ENCODE data around the gene ELOA. TPM values are rescaled to one million over a fixed set of nuclear protein-coding genes. Genes with fewer than 3 reads are reported as not detected.

Gene ELOA
- total and polyA plus RNA-seq, 2 experiments from 2014 or later = 49.1 to 57.7 TPM

- TF ChIP-seq STAT1 (IDR thresholded peaks at IDR 0.05; ENCODE audit: unreplicated experiment) = no peak
- TF ChIP-seq, protein P1, sequence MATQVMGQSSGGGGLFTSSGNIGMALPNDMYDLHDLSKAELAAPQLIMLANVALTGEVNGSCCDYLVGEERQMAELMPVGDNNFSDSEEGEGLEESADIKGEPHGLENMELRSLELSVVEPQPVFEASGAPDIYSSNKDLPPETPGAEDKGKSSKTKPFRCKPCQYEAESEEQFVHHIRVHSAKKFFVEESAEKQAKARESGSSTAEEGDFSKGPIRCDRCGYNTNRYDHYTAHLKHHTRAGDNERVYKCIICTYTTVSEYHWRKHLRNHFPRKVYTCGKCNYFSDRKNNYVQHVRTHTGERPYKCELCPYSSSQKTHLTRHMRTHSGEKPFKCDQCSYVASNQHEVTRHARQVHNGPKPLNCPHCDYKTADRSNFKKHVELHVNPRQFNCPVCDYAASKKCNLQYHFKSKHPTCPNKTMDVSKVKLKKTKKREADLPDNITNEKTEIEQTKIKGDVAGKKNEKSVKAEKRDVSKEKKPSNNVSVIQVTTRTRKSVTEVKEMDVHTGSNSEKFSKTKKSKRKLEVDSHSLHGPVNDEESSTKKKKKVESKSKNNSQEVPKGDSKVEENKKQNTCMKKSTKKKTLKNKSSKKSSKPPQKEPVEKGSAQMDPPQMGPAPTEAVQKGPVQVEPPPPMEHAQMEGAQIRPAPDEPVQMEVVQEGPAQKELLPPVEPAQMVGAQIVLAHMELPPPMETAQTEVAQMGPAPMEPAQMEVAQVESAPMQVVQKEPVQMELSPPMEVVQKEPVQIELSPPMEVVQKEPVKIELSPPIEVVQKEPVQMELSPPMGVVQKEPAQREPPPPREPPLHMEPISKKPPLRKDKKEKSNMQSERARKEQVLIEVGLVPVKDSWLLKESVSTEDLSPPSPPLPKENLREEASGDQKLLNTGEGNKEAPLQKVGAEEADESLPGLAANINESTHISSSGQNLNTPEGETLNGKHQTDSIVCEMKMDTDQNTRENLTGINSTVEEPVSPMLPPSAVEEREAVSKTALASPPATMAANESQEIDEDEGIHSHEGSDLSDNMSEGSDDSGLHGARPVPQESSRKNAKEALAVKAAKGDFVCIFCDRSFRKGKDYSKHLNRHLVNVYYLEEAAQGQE (IDR thresholded peaks at IDR 0.05; ENCODE audit: unreplicated experiment) = no peak
- no peak for TF ChIP-seq ZNF114 (CRISPR knock-in tag; IDR thresholded peaks at IDR 0.05)
- TF ChIP-seq EZH2 (IDR thresholded peaks at IDR 0.05; ENCODE audit: low read depth, unreplicated experiment) = no peak
These were observed 16.6 kb upstream of the ELOA start (continued) for GRCh38 chr1:23726686-23727085.

- Mint-ChIP-seq H3K36me3 (ENCODE audit: low read depth) (0 out of 3 replicates have a peak, but pooled peaks cover 6% of the 10 kb centered on the region), H3K27ac (0 out of 2 replicates have a peak overlapping the region, but pooled peaks have one; percentile 26)
These were observed 15.9 kb upstream of the ELOA start for GRCh38 chr1:23727362-23727811.

More at GRCh38 chr1:23727362-23727811, 15.9 kb upstream of the ELOA start:
- Histone ChIP-seq H2AFZ (no peak overlapping the region), H3K4me3 (no peak overlapping the region), H3K4me2 (no peak overlapping the region), H3K36me3 (ENCODE audit: insufficient read depth) (no peaks in the 10 kb centered on the region), H4K20me1 (replicated peaks; ENCODE audit: insufficient read depth) (peaks cover 22% of the 10 kb centered on the region), H3K4me1 (ENCODE audit: insufficient read depth) (0 out of 2 replicates have a peak, but pooled peaks cover 3% of the 10 kb centered on the region), H3K79me2 (replicated peaks; ENCODE audit: insufficient read depth) (peaks cover 9% of the 10 kb centered on the region), H3K27ac (ENCODE audit: low read depth) (no peak overlapping the region), H3K9me2 (ENCODE audit: insufficient read depth) (0 out of 2 replicates have a peak, but pooled peaks cover 1% of the 10 kb centered on the region), H3F3A (replicated peaks; ENCODE audit: low read depth) (no peaks in the 10 kb centered on the region), H3K27me3 (ENCODE audit: insufficient read depth) (no peaks in the 10 kb centered on the region)
- Mint-ChIP-seq H3K4me3 (no peak overlapping the region), H3K9me3 (no peaks in the 10 kb centered on the region), H3K27me3 (ENCODE audit: insufficient read depth, low read depth, poor library complexity) (peaks cover 5% of the 10 kb centered on the region), H3K4me1 (peaks cover 2% of the 10 kb centered on the region; the same call in 1 of the 3 replicates)
- ATAC-seq = no peak
- no peak for TF ChIP-seq ZNF331 (CRISPR knock-in tag; IDR thresholded peaks at IDR 0.05; ENCODE audit: low read depth)
- TF ChIP-seq NANOG (IDR thresholded peaks at IDR 0.05; ENCODE audit: borderline replicate concordance) = no peak
- TF ChIP-seq EZH2phosphoT487 (IDR thresholded peaks at IDR 0.05; ENCODE audit: unreplicated experiment) = no peak
- TF ChIP-seq CTCF (conservative IDR thresholded peaks at IDR 0.05; ENCODE audit: low read depth in 2 of 2) = no peak
- no peak for TF ChIP-seq ETS1 (IDR thresholded peaks at IDR 0.05)
- no peak for TF ChIP-seq POLR2AphosphoS5 (IDR thresholded peaks at IDR 0.05; ENCODE audit: low read depth)
- TF ChIP-seq, protein P1 (IDR thresholded peaks at IDR 0.05; ENCODE audit: unreplicated experiment) = no peak
- no peak for TF ChIP-seq CREB1 (CRISPR knock-in tag; IDR thresholded peaks at IDR 0.05; ENCODE audit: low read depth)
- TF ChIP-seq STAT1 (IDR thresholded peaks at IDR 0.05; ENCODE audit: unreplicated experiment) = no peak
- no peak for TF ChIP-seq ZNF114 (CRISPR knock-in tag; IDR thresholded peaks at IDR 0.05)
- no peak for DNase-seq (ENCODE audit: low spot score)
